OCI-LY7 (cell line): ENCODE measurements around the gene AIMP1.

Experiments
- EZH2phosphoT487 ChIP-seq: fragments of 200-600 bp; sonication (generic); IDR thresholded peaks from 2 replicates; pipeline ENCODE4 v1.6.1; 2018; ENCODE audit warnings: low read depth, borderline replicate concordance, mild to moderate bottlenecking, mixed run types, antibody characterized with exemption, low read length, moderate library complexity, mixed read lengths
- TF ChIP-seq, protein P1 (sequence below): fragments of 200-600 bp; sonication (generic); conservative IDR thresholded peaks from 2 replicates; pipeline ENCODE4 v1.5.1; 2014; ENCODE audit warnings: mild to moderate bottlenecking, antibody characterized with exemption, low read length, moderate library complexity, mixed read lengths

DNA sequence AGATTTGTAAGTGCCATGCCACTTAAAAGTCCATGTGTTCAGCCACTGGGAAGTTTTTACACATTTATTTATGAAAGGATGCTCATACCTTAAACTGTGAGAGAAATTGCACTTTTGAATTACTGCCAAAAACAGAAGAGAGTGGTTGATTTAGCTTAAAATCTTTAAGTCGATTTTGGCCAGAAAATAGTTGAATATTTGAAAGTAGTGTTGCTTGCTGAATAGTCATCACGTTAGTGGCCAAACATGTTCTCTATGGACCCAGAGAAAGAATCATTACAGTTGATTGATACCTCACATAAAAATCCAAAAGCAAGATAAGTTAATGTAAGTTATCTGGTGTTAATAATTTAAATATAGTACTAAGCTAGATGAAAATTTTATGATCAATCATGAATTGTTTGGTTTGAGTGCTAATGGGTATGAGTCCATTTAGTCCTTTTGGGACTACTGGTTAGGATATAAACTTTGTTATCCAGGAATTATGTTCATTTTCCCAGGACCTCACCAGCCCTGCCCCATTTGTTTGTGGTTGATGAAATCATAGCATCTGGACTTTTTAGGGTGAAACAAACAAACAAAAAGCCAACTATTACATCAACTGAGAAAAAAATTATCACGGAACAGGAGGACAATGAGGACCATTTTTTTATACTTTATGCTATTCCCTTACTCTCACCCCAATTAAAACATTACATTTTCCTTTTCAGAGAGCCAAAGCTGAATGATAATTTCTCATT lies 45.9 kb downstream of the AIMP1 start:
- TF ChIP-seq, protein P1, sequence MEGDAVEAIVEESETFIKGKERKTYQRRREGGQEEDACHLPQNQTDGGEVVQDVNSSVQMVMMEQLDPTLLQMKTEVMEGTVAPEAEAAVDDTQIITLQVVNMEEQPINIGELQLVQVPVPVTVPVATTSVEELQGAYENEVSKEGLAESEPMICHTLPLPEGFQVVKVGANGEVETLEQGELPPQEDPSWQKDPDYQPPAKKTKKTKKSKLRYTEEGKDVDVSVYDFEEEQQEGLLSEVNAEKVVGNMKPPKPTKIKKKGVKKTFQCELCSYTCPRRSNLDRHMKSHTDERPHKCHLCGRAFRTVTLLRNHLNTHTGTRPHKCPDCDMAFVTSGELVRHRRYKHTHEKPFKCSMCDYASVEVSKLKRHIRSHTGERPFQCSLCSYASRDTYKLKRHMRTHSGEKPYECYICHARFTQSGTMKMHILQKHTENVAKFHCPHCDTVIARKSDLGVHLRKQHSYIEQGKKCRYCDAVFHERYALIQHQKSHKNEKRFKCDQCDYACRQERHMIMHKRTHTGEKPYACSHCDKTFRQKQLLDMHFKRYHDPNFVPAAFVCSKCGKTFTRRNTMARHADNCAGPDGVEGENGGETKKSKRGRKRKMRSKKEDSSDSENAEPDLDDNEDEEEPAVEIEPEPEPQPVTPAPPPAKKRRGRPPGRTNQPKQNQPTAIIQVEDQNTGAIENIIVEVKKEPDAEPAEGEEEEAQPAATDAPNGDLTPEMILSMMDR, result no peak
- no peak for TF ChIP-seq EZH2phosphoT487
